ENCODE data around the gene OTULIN.

- TF ChIP-seq CTCF (IDR thresholded peaks at IDR 0.05) (no peak), ZFX (IDR thresholded peaks at IDR 0.05; ENCODE audit: borderline replicate concordance) (no peak)
Observed at GRCh38 chr5:14705556-14705955, 41.0 kb downstream of the OTULIN start.

Data from 22Rv1 (cell line).